ENCODE measurements around the gene LEPROT.

LEPROT gene

DNA sequence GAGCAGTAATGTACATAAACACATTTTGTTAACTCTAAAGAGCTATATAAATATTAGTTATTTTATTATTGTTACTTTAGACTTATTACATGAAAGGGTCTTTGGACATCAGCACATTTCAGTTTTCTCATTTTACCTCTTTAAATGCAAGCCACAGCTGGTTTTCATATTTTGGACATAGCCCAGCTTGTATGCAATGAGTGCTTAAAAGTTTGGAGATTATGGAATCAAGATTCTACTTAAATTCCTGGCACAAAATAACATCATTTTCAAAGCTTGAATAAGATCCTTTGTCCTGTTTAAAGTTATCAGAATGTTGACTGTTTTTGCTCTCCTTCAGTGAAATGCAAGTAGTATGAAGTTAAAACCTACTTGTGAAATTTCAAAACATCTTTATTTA lies 15.5 kb upstream of the LEPROT start:
- H3K27me3 ChIP-seq, result no peaks in the 10 kb centered on the region
- no peaks in the 10 kb centered on the region for H3K36me3 ChIP-seq
- TF ChIP-seq, protein P1, sequence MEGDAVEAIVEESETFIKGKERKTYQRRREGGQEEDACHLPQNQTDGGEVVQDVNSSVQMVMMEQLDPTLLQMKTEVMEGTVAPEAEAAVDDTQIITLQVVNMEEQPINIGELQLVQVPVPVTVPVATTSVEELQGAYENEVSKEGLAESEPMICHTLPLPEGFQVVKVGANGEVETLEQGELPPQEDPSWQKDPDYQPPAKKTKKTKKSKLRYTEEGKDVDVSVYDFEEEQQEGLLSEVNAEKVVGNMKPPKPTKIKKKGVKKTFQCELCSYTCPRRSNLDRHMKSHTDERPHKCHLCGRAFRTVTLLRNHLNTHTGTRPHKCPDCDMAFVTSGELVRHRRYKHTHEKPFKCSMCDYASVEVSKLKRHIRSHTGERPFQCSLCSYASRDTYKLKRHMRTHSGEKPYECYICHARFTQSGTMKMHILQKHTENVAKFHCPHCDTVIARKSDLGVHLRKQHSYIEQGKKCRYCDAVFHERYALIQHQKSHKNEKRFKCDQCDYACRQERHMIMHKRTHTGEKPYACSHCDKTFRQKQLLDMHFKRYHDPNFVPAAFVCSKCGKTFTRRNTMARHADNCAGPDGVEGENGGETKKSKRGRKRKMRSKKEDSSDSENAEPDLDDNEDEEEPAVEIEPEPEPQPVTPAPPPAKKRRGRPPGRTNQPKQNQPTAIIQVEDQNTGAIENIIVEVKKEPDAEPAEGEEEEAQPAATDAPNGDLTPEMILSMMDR (IDR thresholded peaks at IDR 0.05), result no peak
- H3K4me1 ChIP-seq (ENCODE audit: control insufficient read depth in 1 of 2, insufficient read depth in 1 of 2, low read depth in 1 of 2, low read length in 1 of 2), result no peaks in the 10 kb centered on the region
- H3K4me3 ChIP-seq (ENCODE audit: low read depth in 1 of 2, low read length in 1 of 2), result no peak overlapping the region
- no peak overlapping the region for H3K27ac ChIP-seq
- no peaks in the 10 kb centered on the region for H3K9me3 ChIP-seq

DNA sequence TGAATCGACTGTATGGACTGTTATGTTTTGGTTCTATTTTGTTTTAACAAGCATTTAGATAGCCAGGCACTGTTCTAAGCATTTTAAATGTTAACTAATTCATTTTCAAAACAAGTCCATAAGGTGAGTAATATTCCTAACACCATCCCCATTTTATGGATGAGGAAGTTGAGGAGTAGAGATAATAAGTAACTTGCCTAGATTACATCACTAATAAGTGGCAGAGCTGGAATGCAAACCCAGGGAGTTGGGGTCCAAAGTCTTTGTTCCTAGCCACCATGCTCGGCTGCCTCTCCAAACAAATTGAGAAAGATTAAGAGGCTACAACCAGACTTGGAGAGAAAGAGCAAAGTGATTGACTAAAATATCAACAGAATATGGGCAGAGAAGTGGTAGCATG lies 12.6 kb upstream of the LEPROT start:
- Histone ChIP-seq H3K4me1 (ENCODE audit: control insufficient read depth in 1 of 2, insufficient read depth in 1 of 2, low read depth in 1 of 2, low read length in 1 of 2) (no peaks in the 10 kb centered on the region), H3K9me3 (no peaks in the 10 kb centered on the region), H3K27me3 (no peaks in the 10 kb centered on the region), H3K4me3 (ENCODE audit: low read depth in 1 of 2, low read length in 1 of 2) (no peak overlapping the region), H3K27ac (no peak overlapping the region), H3K36me3 (no peaks in the 10 kb centered on the region)
- TF ChIP-seq, protein P1 (IDR thresholded peaks at IDR 0.05), result no peak

DNA sequence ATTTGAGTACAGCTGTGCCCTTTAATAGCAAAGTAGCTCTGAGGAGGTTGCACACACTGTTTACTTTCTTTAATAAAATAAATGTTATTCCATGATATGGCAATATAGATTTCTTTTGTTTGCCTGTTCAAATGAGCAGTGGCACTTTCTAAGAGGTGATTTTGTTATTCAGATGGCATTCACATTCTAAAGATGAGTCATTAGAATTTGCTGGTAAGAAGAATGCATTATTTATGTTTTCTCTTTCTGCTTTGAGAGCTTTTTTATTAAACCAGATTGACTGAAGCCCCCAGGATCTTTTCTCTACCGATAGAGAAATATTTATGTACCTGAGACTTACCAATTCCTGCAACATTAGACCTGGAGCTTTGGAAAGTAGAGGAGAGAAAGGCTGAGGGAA lies 11.2 kb upstream of the LEPROT start:
- Histone ChIP-seq H3K9me3 (no peaks in the 10 kb centered on the region), H3K27ac (no peak overlapping the region), H3K27me3 (no peaks in the 10 kb centered on the region), H3K4me1 (ENCODE audit: control insufficient read depth in 1 of 2, insufficient read depth in 1 of 2, low read depth in 1 of 2, low read length in 1 of 2) (no peaks in the 10 kb centered on the region), H3K36me3 (no peaks in the 10 kb centered on the region), H3K4me3 (ENCODE audit: low read depth in 1 of 2, low read length in 1 of 2) (no peak overlapping the region)
- TF ChIP-seq, protein P1 (IDR thresholded peaks at IDR 0.05), result no peak

DNA sequence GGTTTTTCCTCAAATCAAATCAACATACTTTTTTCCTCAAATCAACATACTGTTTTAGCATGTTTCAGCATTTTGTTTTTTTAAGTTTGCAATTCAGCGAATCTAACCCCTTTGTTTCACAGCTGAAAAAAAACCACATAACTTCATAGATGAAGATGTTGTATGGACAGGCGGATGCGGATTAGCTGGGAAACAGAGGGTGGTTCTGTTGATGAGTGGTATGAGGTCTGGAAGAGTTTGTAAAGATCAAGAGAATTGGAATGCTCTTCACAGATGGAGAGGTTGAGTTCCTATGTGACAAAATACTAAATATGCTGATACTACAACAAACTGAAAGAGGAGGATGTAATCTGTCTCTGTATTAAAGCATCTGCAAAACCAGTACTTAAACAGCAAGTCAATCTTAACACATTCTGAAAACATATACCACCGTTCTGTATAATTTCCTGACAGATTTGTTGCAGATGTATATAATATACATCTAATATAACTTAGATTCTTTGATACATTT lies 10.6 kb upstream of the LEPROT start:
- TF ChIP-seq, protein P1 (IDR thresholded peaks at IDR 0.05), result no peak
- no peak overlapping the region for H3K27ac ChIP-seq
- no peaks in the 10 kb centered on the region for H3K4me1 ChIP-seq (ENCODE audit: control insufficient read depth in 1 of 2, insufficient read depth in 1 of 2, low read depth in 1 of 2, low read length in 1 of 2)
- H3K9me3 ChIP-seq, result no peaks in the 10 kb centered on the region
- H3K4me3 ChIP-seq (ENCODE audit: low read depth in 1 of 2, low read length in 1 of 2), result no peak overlapping the region
- H3K27me3 ChIP-seq, result no peaks in the 10 kb centered on the region
- H3K36me3 ChIP-seq, result no peaks in the 10 kb centered on the region

DNA sequence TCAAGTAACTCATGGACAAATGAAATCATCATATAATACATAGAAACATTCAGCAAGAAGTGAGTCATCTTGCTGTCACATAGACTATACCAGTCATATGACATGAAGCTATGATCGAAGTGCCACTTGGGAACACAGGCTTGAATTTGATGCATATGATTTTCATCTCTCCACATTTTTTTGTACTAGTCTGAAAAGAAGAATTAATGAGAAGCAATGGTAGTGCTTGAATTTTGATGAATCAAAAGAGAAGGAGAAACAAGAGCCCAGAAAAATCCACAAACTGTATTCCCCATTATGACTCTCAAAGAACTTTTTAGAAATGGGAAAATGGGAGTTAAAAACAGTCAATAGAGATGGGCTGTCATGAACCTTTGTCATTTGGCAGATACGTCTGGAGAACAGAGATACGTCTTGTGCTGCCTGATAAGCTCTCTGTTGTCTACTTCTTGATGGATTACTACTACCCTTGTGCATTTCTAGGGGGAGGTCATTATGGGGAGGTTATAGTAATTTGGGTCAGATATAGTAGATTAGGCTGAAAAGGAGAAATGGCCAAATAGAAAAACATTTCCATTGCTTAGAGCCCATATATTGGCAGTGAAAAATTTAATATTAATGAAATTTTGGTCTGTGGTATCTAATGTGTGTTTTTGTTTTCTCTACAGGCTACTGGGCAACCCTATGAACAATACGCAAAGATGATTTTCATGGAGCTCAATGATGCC lies 8.0 kb upstream of the LEPROT start:
- H3K27me3 ChIP-seq, result peaks cover 8% of the 10 kb centered on the region
- H3K36me3 ChIP-seq, result no peaks in the 10 kb centered on the region
- H3K27ac ChIP-seq, result no peak overlapping the region

More for the DNA sequence above, 8.0 kb upstream of the LEPROT start:
- Histone ChIP-seq H3K9me3 (no peaks in the 10 kb centered on the region), H3K4me1 (ENCODE audit: control insufficient read depth in 1 of 2, insufficient read depth in 1 of 2, low read depth in 1 of 2, low read length in 1 of 2) (no peaks in the 10 kb centered on the region), H3K4me3 (ENCODE audit: low read depth in 1 of 2, low read length in 1 of 2) (no peak overlapping the region)
- TF ChIP-seq, protein P1 (IDR thresholded peaks at IDR 0.05), result no peak
